KMS-11 (cell line): ENCODE results near the gene CCL15.

ENCODE experiments used
- H2AFZ ChIP-seq: fragments of 200-600 bp; sonication (generic); 2 replicates; pipeline ENCODE4 v1.6.1; 2016; ENCODE audit warnings: antibody characterized with exemption, mixed run types, low read depth
- H3K27ac ChIP-seq: fragments of 200-600 bp; sonication (generic); 2 replicates; pipeline ENCODE4 v1.6.1; 2016; ENCODE audit warnings: mild to moderate bottlenecking, mixed run types
- H3K27me3 ChIP-seq: fragments of 200-600 bp; sonication (generic); 2 replicates; pipeline ENCODE4 v1.6.1; 2017; ENCODE audit warnings: mild to moderate bottlenecking, low read depth, mixed run types, moderate library complexity; ENCODE audit not compliant: insufficient read depth
- H3K36me3 ChIP-seq: fragments of 200-600 bp; sonication (generic); 2 replicates; pipeline ENCODE4 v1.6.1; 2017; ENCODE audit warnings: mild to moderate bottlenecking, mixed run types; ENCODE audit not compliant: insufficient read depth
- H3K4me1 ChIP-seq: fragments of 200-600 bp; sonication (generic); 2 replicates; pipeline ENCODE4 v1.6.1; 2016; ENCODE audit warnings: mild to moderate bottlenecking, low read depth, mixed run types; ENCODE audit not compliant: poor library complexity, severe bottlenecking
- H3K4me2 ChIP-seq: fragments of 200-600 bp; sonication (generic); 2 replicates; pipeline ENCODE4 v1.7.0; 2016; ENCODE audit warnings: mild to moderate bottlenecking, mixed run types
- H3K4me3 ChIP-seq: fragments of 200-600 bp; sonication (generic); IDR thresholded peaks from 2 replicates; pipeline ENCODE4 v1.6.1; 2017; ENCODE audit warnings: low read depth, low read length, mixed read lengths; ENCODE audit not compliant: insufficient read depth
- H3K79me2 ChIP-seq: fragments of 200-600 bp; sonication (generic); 2 replicates; pipeline ENCODE4 v1.6.1; 2016; ENCODE audit warnings: low read depth, mixed run types; ENCODE audit not compliant: insufficient read depth
- H3K9ac ChIP-seq: fragments of 200-600 bp; sonication (generic); 2 replicates; pipeline ENCODE4 v1.6.1; 2016; ENCODE audit warnings: mild to moderate bottlenecking, mixed run types
- H4K20me1 ChIP-seq: fragments of 200-600 bp; sonication (generic); 2 replicates; pipeline ENCODE4 v1.6.1; 2016; ENCODE audit warnings: mild to moderate bottlenecking, mixed run types; ENCODE audit not compliant: insufficient read depth
- TF ChIP-seq, protein P1 (sequence below): fragments of 200-600 bp; sonication (generic); conservative IDR thresholded peaks from 2 replicates; pipeline ENCODE4 v1.6.1; 2017; ENCODE audit warnings: low read depth, mild to moderate bottlenecking, antibody characterized with exemption, low read length, moderate library complexity, mixed read lengths

CCL15 gene

GRCh38 chr17:35991075-35991474 is 10.3 kb downstream of the CCL15 start:
- Histone ChIP-seq H3K9ac (no peak overlapping the region), H3K79me2 (no peaks in the 10 kb centered on the region), H3K4me3 (no peak overlapping the region), H3K27ac (peak overlapping the region; percentile 55), H3K27me3 (no peaks in the 10 kb centered on the region), H3K4me1 (peaks cover 22% of the 10 kb centered on the region), H3K36me3 (no peaks in the 10 kb centered on the region), H2AFZ (no peak overlapping the region), H3K4me2 (peak overlapping the region; percentile 28; the same call in 1 of the 2 replicates), H4K20me1 (no peaks in the 10 kb centered on the region)
- TF ChIP-seq, protein P1, sequence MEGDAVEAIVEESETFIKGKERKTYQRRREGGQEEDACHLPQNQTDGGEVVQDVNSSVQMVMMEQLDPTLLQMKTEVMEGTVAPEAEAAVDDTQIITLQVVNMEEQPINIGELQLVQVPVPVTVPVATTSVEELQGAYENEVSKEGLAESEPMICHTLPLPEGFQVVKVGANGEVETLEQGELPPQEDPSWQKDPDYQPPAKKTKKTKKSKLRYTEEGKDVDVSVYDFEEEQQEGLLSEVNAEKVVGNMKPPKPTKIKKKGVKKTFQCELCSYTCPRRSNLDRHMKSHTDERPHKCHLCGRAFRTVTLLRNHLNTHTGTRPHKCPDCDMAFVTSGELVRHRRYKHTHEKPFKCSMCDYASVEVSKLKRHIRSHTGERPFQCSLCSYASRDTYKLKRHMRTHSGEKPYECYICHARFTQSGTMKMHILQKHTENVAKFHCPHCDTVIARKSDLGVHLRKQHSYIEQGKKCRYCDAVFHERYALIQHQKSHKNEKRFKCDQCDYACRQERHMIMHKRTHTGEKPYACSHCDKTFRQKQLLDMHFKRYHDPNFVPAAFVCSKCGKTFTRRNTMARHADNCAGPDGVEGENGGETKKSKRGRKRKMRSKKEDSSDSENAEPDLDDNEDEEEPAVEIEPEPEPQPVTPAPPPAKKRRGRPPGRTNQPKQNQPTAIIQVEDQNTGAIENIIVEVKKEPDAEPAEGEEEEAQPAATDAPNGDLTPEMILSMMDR, result no peak

DNA sequence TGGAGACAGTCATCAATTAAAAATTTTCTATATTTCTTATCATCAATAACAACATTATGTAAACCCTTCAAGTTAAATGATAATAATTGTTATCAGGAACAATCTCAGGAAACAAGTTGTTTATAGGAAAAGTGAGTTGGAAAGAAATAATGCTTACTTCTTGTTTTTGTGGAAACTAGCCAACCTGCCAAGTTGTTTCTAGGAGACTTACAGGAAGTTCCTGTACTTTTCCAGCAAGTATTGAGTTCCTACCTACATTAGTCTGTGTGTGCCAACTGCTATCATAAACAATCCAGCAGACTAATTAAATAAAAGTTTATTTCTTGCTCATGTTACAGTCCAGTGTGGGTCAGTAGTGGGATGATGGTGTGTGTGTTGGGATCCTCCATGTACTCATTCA is 13.2 kb downstream of the CCL15 start:
- H3K9ac ChIP-seq, result no peak overlapping the region
- no peak overlapping the region for H3K27ac ChIP-seq
- TF ChIP-seq, protein P1, result no peak

DNA sequence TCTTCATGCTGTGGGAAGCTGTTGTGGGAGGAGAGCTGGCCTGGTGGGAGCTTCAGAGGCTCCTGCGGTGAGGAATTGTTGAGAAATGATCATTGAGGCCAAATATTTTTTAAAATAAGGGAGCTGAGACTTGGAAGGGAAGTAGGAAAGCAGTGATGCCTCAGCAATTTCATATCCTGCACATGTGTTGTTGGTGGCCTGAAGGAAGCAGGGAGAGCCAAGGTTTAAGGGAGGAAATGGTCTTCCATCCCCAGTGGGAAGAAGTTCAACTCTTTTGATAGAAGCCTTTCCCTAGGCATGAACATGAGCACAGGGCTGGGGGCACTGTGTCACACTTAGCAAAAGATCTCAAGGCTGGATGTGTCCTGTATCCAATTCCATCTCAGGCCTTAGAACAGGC is 14.7 kb downstream of the CCL15 start, which contains the start of gene CCL14:
Gene CCL14 (minus strand): TSS at position 87 of the 400 bp plus-strand sequence. CDS start 80 bp downstream, at position 7.
- H3K4me2 ChIP-seq, result no peak within 1 kb of the TSS
- no peaks in the 10 kb centered on the region for H4K20me1 ChIP-seq
- peaks cover 18% of the 10 kb centered on the region for H3K4me1 ChIP-seq
- H3K27me3 ChIP-seq, result no peaks in the 10 kb centered on the region
- no peak within 1 kb of the TSS for H3K9ac ChIP-seq
- no peak within 1 kb of the TSS for H2AFZ ChIP-seq
- no peak within 1 kb of the TSS for H3K27ac ChIP-seq
- H3K79me2 ChIP-seq, result no peaks in the 10 kb centered on the region
- H3K36me3 ChIP-seq, result no peaks in the 10 kb centered on the region
- TF ChIP-seq, protein P1, result no peak
- no peak within 1 kb of the TSS for H3K4me3 ChIP-seq

More for the DNA sequence above, 13.2 kb downstream of the CCL15 start:
- Histone ChIP-seq H3K4me3 (no peak overlapping the region), H3K36me3 (no peaks in the 10 kb centered on the region), H3K4me2 (no peak overlapping the region), H3K27me3 (no peaks in the 10 kb centered on the region), H4K20me1 (no peaks in the 10 kb centered on the region), H3K4me1 (peaks cover 22% of the 10 kb centered on the region), H3K79me2 (no peaks in the 10 kb centered on the region), H2AFZ (no peak overlapping the region)

DNA sequence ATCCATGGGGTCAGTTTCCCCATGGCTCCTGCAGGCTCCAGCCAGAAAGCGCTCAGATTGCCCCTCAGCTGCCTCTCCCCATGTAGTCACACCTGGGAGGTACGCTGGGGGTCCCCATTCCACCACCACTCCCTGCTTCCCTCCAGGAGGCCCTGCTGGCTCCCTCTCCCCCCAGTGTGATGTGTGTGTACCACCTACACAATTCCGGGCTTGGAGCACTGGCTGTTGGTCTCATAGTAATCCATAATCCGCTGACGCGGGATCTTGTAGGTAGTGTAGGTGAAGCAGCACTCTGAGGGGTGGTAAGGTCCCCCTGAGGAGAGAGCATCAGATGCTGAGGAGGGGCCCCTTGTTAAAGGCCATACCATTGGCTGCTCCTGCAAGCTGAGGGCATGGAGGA is 17.2 kb downstream of the CCL15 start:
- no peaks in the 10 kb centered on the region for H3K79me2 ChIP-seq
- H3K27me3 ChIP-seq, result no peaks in the 10 kb centered on the region
- TF ChIP-seq, protein P1, result no peak
- H4K20me1 ChIP-seq, result no peaks in the 10 kb centered on the region
- H3K4me3 ChIP-seq, result no peak overlapping the region
- no peak overlapping the region for H3K4me2 ChIP-seq
- no peak overlapping the region for H3K27ac ChIP-seq
- no peaks in the 10 kb centered on the region for H3K4me1 ChIP-seq
- no peaks in the 10 kb centered on the region for H3K36me3 ChIP-seq
- no peak overlapping the region for H3K9ac ChIP-seq
- H2AFZ ChIP-seq, result no peak overlapping the region
